Keratinocyte (primary cell): ENCODE measurements around the gene ANKAR. TPM values are rescaled to one million over a fixed set of nuclear protein-coding genes. Genes with fewer than 3 reads are reported as not detected.

Source experiments
- DNase-seq: peaks from one replicate; pipeline ENCODE4 v3.0.0-alpha.2; 2011; ENCODE audit warnings: low read depth, missing footprints, low spot score
- FAIRE-seq: peaks from 2 replicates; lab custom pipeline; 2011; peaks lifted over from hg19 to GRCh38; lab: Jason Lieb, UNC
- H2AFZ ChIP-seq: 2 replicates; pipeline ENCODE4 v1.6.0; 2012; ENCODE audit warnings: low read length, control low read depth, inconsistent platforms; ENCODE audit not compliant: control insufficient read depth
- H3K27ac ChIP-seq: 2 replicates; pipeline ENCODE4 v1.5.1; 2011; ENCODE audit warnings: low read length; ENCODE audit not compliant: control insufficient read depth, insufficient read depth
- H3K27me3 ChIP-seq: 3 replicates; pipeline ENCODE4 v1.6.0; 2011; ENCODE audit warnings: low read length; ENCODE audit not compliant: control insufficient read depth, insufficient read depth; ENCODE audit errors: extremely low read depth
- H3K36me3 ChIP-seq, 2 experiments: 2 replicates in 1 of 2; 3 replicates in 1 of 2; pipeline ENCODE4 v1.5.1; 2011; ENCODE audit warnings: low read length in 2 of 2, mild to moderate bottlenecking in 1 of 2; ENCODE audit not compliant: control insufficient read depth in 2 of 2, insufficient read depth in 2 of 2; ENCODE audit errors: extremely low read depth in 1 of 2
- H3K4me1 ChIP-seq: 3 replicates; pipeline ENCODE4 v1.5.1; 2011; ENCODE audit warnings: low read length; ENCODE audit not compliant: control insufficient read depth, insufficient read depth; ENCODE audit errors: extremely low read depth
- H3K4me2 ChIP-seq: 3 replicates; pipeline ENCODE4 v1.6.0; 2011; ENCODE audit warnings: low read depth, low read length; ENCODE audit not compliant: control insufficient read depth, insufficient read depth; ENCODE audit errors: extremely low read depth
- H3K4me3 ChIP-seq, 3 experiments: fragments of 200-600 bp in 1 of 3; sonication (generic) in 1 of 3; 2 replicates in 2 of 3; 3 replicates in 1 of 3; pipeline ENCODE4 v1.5.1; 2011 to 2016; ENCODE audit warnings: low read length in 3 of 3, mild to moderate bottlenecking in 3 of 3, control low read depth in 2 of 3, inconsistent platforms in 1 of 3, low read depth in 1 of 3, mixed read lengths in 1 of 3, mixed run types in 1 of 3, moderate library complexity in 1 of 3; ENCODE audit not compliant: control insufficient read depth in 2 of 3, insufficient read depth in 2 of 3; ENCODE audit errors: extremely low read depth in 1 of 3
- H3K79me2 ChIP-seq: 2 replicates; pipeline ENCODE4 v1.6.0; 2012; ENCODE audit warnings: low read length; ENCODE audit not compliant: control insufficient read depth, insufficient read depth
- H3K9ac ChIP-seq: 3 replicates; pipeline ENCODE4 v1.6.0; 2011; ENCODE audit warnings: low read length; ENCODE audit not compliant: control insufficient read depth, insufficient read depth; ENCODE audit errors: extremely low read depth
- H3K9me1 ChIP-seq: 3 replicates; pipeline ENCODE4 v1.6.0; 2011; ENCODE audit warnings: low read length; ENCODE audit not compliant: control insufficient read depth, insufficient read depth; ENCODE audit errors: extremely low read depth
- H3K9me3 ChIP-seq: 2 replicates; pipeline ENCODE4 v1.5.1; 2012; ENCODE audit warnings: low read depth, low read length; ENCODE audit not compliant: control insufficient read depth
- H4K20me1 ChIP-seq: 3 replicates; pipeline ENCODE4 v1.6.0; 2011; ENCODE audit warnings: low read length; ENCODE audit not compliant: control insufficient read depth, insufficient read depth; ENCODE audit errors: extremely low read depth
- CTCF ChIP-seq, 3 experiments: IDR thresholded peaks in 1 of 3; conservative IDR thresholded peaks in 1 of 3; optimal IDR thresholded peaks in 1 of 3; 2 replicates in 2 of 3; 3 replicates in 1 of 3; pipeline versions ENCODE3 to v1.5.1; 2011; ENCODE audit warnings: low read length in 3 of 3, mild to moderate bottlenecking in 3 of 3, moderate library complexity in 2 of 3, control low read depth in 1 of 3, inconsistent platforms in 1 of 3; ENCODE audit not compliant: insufficient read depth in 2 of 3; ENCODE audit errors: extremely low read depth in 1 of 3
- EZH2 ChIP-seq: IDR thresholded peaks from one replicate; pipeline ENCODE4 v1.6.1; 2012; ENCODE audit warnings: inconsistent platforms, mild to moderate bottlenecking, low read length, moderate library complexity
- dilution Hi-C: fragments of 300-500 bp; cut with MboI; formaldehyde crosslinking; loops from one replicate; pipeline ENCODE4 v1.7.0; 2020; ENCODE audit warnings: low sequenced_read_pairs; ENCODE audit not compliant: extremely low pct_ligation_motif_present
- polyA plus RNA-seq, 5 experiments: library from polyadenylated mRNA; depleted of rRNA in 3 of 5; stranded (reverse) in 3 of 5; stranded (forward) in 1 of 5; unstranded in 1 of 5; fragments of >200 nt; gene quantifications; 1 replicate in 1 of 5; 2 replicates in 3 of 5; 3 replicates in 1 of 5; pipeline versions ENCODE4 v1.2.1 to v1.2.3, GENCODE V29; 2011 to 2012; ENCODE audit warnings: missing spikeins in 2 of 5, low read depth in 1 of 5, low replicate concordance in 1 of 5

The ANKAR gene
- polyA plus RNA-seq, 1 donor (not counting 4 experiments of a cell fraction or from before 2014, with no cell fraction given) = 1.6 TPM

GRCh38 chr2:189683348-189683747 is 8.9 kb downstream of the ANKAR start:
- dilution Hi-C loops = no loop called here
- peak; percentile 82 for FAIRE-seq
- Histone ChIP-seq H3K9ac (no peak overlapping the region), H3K27me3 (no peaks in the 10 kb centered on the region), H3K4me2 (no peak overlapping the region), H3K27ac (no peak overlapping the region), H3K9me3 (no peaks in the 10 kb centered on the region), H3K36me3 (no peaks in the 10 kb centered on the region), H4K20me1 (no peaks in the 10 kb centered on the region), H2AFZ (no peak overlapping the region), H3K9me1 (no peaks in the 10 kb centered on the region), H3K4me3 (no peak overlapping the region), H3K79me2 (no peaks in the 10 kb centered on the region), H3K4me1 (peaks cover 9% of the 10 kb centered on the region)
- TF ChIP-seq EZH2 (no peak), CTCF (optimal IDR thresholded peaks at IDR 0.05 in 1 of 3, IDR thresholded peaks at IDR 0.05 in 1 of 3, conservative IDR thresholded peaks at IDR 0.05 in 1 of 3; ENCODE audit: extremely low read depth in 1 of 3, insufficient read depth in 2 of 3, low read length in 3 of 3) (no peak)
- DNase-seq = peak; percentile 35

GRCh38 chr2:189684811-189685210 is 10.3 kb downstream of the ANKAR start:
- no peak overlapping the region for H3K27ac ChIP-seq
- H3K4me3 ChIP-seq = no peak overlapping the region
- H3K9me1 ChIP-seq = no peaks in the 10 kb centered on the region
- TF ChIP-seq EZH2 (no peak), CTCF (optimal IDR thresholded peaks at IDR 0.05 in 1 of 3, IDR thresholded peaks at IDR 0.05 in 1 of 3, conservative IDR thresholded peaks at IDR 0.05 in 1 of 3; ENCODE audit: extremely low read depth in 1 of 3, insufficient read depth in 2 of 3, low read length in 3 of 3) (no peak)
- no peak for DNase-seq
- no peak overlapping the region for H2AFZ ChIP-seq
- dilution Hi-C loops = no loop called here
- H3K79me2 ChIP-seq = no peaks in the 10 kb centered on the region
- FAIRE-seq = no peak
- no peak overlapping the region for H3K9ac ChIP-seq
- H3K27me3 ChIP-seq = no peaks in the 10 kb centered on the region
- no peak overlapping the region for H3K4me2 ChIP-seq
- peaks cover 9% of the 10 kb centered on the region for H3K4me1 ChIP-seq
- H3K9me3 ChIP-seq = no peaks in the 10 kb centered on the region
- no peaks in the 10 kb centered on the region for H3K36me3 ChIP-seq
- no peaks in the 10 kb centered on the region for H4K20me1 ChIP-seq
